Measurements from ENCODE around the gene RASSF8. TPM values are rescaled to one million over a fixed set of nuclear protein-coding genes. Genes with fewer than 3 reads are reported as not detected.

RASSF8 gene
- polyA plus RNA-seq, 3 donors: 60.2 to 80.5 (median 69.9) TPM

DNA sequence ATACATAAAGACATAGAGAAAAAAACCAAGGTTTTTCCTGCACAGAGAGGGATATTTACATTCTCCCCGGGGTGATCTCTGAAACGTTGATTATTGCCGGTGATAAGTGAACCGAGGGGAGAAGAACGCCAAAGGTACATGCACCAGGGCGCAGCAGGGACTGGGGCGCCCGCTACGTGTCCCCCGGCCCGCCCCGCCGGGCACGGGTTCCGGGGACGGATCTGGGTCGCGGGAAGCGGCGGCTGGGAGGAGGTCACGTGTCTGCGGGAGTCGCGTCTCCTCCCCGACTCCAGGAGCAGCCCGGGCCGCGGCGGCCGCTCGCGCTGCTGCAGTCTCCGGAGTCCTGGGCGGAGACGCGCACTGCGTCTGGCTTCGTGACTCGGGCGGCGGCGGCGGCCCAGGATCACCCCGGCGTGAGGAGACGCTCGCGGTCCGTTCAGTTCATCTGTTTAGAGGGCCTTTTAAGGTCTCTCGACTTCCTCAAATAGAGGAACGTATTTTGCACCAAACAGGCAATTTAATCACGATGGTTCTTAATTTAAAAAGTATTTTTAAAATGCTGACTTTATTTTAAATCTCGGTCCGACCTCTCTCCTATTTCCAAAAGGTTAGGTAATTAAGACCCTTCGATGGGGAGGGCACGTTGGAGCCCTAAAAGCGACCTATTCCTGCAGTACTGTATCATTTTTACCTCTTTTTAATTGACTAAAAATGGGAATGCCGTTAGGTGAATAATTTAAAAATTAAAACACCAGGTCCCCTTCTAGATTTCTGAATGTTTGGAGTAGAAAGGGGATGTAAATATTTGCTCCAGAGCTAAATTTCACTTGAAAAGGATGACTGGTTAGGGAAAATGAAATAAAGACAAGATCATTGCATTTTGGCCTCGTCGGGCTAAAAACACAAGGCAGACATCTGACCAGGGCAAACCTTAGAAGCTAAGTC, 168.1 kb downstream of the RASSF8 start:
- DNase-seq (ENCODE audit: extremely low read depth in 1 of 11, low read depth in 9 of 11, low spot score in 4 of 11): peak in 5 of 11 donors; percentile 65 to 68 (median 67)

DNA sequence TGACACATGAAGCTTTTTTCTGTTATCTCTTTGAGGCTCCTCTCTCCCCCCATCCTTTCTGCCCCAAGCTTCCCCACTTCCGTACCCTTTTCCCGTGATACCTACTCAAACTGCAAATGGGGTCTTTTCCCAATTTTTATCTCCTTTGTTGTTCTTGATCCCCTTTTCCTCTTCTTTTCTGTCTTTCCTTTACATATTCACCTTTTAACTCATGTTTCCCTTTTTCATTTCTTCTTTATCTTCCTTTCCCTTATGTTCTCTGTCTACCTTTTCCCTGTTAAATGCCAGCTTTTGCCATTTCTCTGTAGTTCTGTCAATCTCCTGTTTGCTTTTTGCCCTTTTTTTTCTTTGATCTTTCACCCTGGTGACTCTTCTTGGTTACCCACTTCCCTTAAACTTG, 168.9 kb downstream of the RASSF8 start:
- no peak for DNase-seq (ENCODE audit: extremely low read depth in 1 of 11, low read depth in 9 of 11, low spot score in 4 of 11)

DNA sequence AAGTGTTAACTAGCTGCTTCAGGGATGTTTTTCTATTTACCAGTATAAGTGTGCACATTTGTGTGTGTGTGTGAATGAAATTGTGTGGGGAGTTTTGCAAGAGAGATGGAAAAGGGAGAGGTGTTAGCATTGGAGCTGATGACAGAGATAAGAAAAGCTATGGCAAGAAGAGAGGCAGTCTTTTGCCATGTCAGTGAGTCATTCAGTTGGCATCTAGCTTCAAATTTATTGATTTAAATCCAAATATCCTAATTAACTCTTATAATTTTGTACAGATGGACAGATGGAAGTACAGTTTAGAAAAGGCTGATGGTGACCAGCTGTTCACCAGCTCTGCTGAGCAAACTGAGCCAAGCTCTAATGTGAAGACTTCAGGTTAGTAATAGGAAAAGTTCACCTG, 169.7 kb downstream of the RASSF8 start:
- no peak for DNase-seq (ENCODE audit: extremely low read depth in 1 of 11, low read depth in 9 of 11, low spot score in 4 of 11)

Other genes with a start within 250 kb of the RASSF8 start
- gene BHLHE41, start 166.4 kb downstream of the RASSF8 start, polyA plus RNA-seq (ENCODE audit: insufficient read length in 3 of 3): 1 to 10 TPM in 2 of 3 donors, under 1 TPM in 1; 0.84 to 2.2 (median 1.4) TPM
- 10 to 100 TPM; 14.2 to 17.7 (median 14.3) TPM for gene SSPN, start 236.9 kb downstream of the RASSF8 start, polyA plus RNA-seq (ENCODE audit: insufficient read length in 3 of 3)

Data from renal cortex interstitium (tissue), 11 donors.